AG09319 (cell line): Measurements from ENCODE around the gene NRP2.

ENCODE experiments used
- DNase-seq: peaks from one replicate; pipeline ENCODE4 v3.0.0-alpha.2; 2010; ENCODE audit warnings: low read depth; ENCODE audit errors: extremely low read depth
- TF ChIP-seq, protein P1 (sequence below): IDR thresholded peaks from 2 replicates; pipeline ENCODE4 v1.5.1; 2011; ENCODE audit warnings: low read depth, mild to moderate bottlenecking, inconsistent platforms, low read length, moderate library complexity

NRP2 gene

DNA sequence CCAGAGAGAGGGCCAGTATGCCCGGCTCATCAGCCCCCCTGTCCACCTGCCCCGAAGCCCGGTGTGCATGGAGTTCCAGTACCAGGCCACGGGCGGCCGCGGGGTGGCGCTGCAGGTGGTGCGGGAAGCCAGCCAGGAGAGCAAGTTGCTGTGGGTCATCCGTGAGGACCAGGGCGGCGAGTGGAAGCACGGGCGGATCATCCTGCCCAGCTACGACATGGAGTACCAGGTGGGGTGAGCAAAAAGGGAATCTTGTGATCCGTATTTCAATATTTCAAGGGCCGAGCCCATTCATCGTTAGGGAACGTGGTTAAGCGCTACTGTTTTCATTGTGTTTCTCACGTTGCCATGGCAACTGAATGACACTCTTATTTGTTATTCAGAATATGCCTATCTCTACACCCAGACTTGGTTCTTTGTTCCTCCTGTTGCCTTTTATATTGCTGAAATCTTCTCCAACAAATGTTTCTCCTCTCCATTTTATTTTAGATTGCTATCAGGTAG is 81.5 kb downstream of the NRP2 start:
- no peak for DNase-seq
- TF ChIP-seq, protein P1, sequence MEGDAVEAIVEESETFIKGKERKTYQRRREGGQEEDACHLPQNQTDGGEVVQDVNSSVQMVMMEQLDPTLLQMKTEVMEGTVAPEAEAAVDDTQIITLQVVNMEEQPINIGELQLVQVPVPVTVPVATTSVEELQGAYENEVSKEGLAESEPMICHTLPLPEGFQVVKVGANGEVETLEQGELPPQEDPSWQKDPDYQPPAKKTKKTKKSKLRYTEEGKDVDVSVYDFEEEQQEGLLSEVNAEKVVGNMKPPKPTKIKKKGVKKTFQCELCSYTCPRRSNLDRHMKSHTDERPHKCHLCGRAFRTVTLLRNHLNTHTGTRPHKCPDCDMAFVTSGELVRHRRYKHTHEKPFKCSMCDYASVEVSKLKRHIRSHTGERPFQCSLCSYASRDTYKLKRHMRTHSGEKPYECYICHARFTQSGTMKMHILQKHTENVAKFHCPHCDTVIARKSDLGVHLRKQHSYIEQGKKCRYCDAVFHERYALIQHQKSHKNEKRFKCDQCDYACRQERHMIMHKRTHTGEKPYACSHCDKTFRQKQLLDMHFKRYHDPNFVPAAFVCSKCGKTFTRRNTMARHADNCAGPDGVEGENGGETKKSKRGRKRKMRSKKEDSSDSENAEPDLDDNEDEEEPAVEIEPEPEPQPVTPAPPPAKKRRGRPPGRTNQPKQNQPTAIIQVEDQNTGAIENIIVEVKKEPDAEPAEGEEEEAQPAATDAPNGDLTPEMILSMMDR, result peak; percentile 33

DNA sequence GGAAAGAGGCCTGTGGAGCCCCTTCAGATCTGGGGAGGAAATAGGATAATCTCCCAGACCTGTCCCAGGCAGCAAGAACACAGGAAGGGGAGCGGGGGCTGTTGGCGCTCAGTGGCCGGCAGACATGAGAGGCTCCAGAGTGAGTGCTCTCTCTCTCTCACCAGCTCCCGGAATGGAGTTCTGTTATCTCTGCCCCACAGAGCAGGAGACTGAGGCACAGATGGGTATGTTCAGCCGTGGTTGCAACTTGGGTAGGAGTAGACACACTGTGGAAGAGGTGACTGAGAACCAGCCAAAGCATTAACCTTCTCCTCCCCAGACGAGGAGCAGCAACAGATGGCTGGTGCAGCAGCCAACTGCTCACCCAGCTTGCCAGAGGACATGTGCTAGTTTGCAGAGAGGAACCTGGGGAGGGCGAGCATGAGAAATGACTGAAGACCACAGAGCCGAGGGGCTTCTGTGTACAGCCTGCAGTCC is 82.0 kb downstream of the NRP2 start:
- TF ChIP-seq, protein P1, result no peak
- DNase-seq, result no peak

DNA sequence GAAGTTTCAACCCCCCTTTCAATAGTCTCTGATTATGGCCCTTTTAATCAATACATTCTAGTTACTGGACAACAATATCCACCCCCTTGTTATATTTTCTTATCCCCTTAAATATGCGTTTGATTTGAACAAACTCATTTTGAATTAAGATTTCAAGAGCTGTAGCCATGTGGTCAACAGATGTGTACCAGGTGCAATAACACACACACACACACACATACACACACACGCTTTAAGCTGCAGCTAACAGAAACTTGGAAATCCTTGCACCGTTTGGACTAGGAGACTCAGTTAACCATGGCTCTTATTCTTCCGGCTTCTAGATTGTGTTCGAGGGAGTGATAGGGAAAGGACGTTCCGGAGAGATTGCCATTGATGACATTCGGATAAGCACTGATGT is 82.8 kb downstream of the NRP2 start:
- TF ChIP-seq, protein P1, result no peak
- DNase-seq, result no peak

DNA sequence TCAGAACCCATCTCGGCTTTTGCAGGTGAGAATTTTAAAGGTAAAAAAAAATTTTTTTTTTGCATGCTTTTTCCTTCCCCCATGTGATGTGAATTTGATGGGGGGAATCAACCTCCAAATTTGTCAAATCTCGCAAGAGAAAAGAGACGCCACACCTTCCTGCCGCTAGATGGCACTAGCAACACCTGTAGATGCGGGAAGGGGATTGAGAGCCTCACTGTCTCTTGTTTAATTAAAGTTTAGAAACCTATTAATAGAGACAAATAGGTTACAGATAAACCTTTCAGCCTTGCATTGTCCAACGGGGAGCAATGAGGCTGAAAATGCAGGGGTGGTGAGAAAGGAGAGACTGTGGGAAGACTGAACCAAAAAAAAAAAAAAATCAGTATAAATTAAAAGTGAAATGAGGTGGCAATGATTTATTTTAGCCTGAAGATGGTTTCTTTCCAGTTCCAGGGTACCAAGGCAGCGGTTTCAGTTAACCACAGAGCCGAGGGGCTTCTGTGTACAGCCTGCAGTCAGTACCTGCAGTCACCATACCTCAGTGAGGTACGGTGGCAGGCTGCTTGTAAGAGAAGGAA is 84.6 kb downstream of the NRP2 start:
- TF ChIP-seq, protein P1, result peak; percentile 96
- no peak for DNase-seq

DNA sequence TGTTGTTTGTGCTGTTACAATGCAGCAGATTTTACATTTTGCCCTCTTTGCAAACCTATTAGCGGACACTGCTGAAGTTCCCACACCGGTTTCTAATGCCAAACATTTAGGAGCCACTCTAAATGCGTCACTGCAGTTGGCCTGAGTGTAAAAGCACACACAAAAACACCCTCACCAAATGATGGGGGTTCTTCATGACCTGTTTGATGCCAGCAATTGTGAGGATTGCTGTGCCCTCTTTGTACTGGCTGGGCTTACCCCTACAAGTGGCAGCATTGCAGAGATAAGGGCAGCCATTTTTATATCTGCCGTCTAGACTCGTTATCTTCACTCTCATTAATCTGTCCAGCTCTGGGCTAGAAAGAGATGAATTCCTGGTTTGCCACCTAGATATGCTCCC is 85.3 kb downstream of the NRP2 start:
- TF ChIP-seq, protein P1, result no peak
- DNase-seq, result no peak

DNA sequence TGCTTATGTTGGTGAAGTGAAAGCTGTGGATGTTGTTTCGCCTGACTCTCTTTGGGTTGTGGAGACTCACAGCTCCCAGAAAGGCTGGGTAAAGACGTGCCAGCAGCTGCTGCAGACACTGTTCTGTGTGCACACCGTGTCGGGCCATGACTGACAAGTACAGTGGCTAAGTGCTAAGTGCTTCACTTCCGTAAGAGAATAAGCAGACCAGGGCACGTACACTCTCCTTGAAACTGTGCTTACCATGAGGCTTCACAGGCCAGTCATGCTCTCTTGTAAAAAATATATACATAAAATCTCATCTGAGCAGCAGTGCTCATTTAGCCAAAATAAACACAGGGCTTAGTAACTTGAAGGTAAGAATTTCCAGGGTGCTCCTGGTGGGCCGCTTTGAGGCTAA is 86.0 kb downstream of the NRP2 start:
- TF ChIP-seq, protein P1, result no peak
- no peak for DNase-seq

DNA sequence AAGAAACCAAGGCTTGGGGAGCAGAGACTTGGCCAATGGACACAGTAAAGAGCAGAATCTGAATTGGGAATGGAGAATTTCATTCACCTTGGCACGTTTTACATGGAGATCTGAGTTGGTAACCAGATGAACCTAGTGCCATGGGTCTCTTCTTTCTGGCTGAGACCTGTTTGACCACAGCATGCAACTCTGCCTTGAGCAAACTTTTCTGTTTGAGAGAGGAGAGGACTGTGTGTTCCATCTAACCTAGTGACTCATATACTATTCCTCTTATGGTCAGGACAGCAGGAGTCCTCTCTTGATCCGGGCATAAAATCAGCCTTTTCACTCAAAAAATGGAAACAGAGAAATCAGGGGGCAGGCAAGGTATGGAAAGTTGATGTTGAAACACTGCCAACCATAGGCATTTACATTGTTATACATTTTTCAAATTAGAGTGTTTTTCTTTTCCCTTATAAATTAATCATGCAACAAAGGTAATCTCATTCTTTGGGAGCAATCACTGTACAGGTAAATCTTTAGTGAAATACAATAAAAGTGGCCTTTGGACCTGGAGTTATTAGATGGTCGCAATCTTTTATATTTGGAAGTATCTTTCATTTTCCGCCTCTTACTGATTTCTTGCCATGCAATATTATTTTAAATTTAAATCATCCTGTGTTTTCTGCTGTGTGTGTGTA is 86.7 kb downstream of the NRP2 start:
- no peak for DNase-seq
- TF ChIP-seq, protein P1, result no peak
